Measurements from ENCODE around the gene RNF151. TPM values are rescaled to one million over a fixed set of nuclear protein-coding genes. Genes with fewer than 3 reads are reported as not detected.

The RNF151 gene
- total RNA-seq, 4 donors from 2014 or later, result not detected

DNA sequence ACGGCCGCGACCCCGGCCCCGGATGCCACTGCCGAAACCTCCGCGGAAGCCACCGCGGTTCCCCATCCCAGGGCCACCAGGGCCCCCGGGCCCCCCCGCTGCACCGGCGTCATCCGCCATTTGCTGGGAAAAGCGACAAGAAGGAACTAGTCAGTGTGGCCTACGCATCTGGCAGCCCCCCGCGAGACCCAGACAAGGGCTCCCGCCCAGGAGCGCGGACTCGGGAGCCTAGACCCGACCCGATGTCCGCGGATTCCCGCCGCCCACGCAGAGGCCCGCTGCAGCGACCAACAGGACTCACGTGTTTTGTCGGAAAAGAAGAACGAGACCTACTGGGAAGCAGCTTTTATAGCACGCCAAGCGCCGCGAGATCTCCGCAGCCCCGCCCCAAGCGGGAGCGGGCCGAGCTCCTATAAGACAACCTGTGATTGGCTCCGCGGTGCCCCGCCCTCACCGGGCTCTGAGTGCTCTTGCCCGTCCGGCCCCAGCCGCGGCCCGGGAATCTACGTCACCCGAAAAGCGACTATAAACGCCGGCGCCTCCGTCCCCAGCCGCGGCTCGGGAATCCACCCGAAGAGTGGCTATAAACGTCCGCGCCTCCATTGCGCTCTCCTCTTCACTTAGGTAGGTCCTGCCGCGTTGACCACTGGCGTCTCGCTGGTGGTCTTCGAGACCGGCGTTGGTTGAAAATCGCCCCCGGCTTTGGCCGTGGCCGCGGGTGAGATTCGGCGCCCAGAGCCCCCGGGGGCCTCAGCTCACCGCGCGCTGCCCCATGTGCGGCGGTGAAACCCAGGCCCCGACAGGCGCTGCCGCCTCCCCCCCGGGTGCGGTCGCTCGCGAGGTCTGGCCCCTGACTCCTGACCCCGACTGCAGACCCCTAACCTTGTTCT, 1.9 kb upstream of the RNF151 start, which contains the start of gene RPS2:
Gene RPS2 (minus strand): TSS at position 321 of the 890 bp plus-strand sequence. CDS start 201 bp downstream, at position 120.
- H3K4me1 ChIP-seq, result peaks cover 0 to 54% (median 21%) of the 10 kb centered on the region in 3 donors
- H3K27ac ChIP-seq, result peak within 1 kb of the TSS; percentile 85 to 99 (median 98)
- WGBS, 2 donors (ENCODE audit: low coverage in 1 of 2), result 0% methylated on average over 24 of the region's 97 CpGs; no CpG with 5 or more reads in 1 of the 2 donors
- peaks cover 0 to 27% of the 10 kb centered on the region in 2 donors for H3K36me3 ChIP-seq
- no peaks in the 10 kb centered on the region for H3K9me3 ChIP-seq
- TF ChIP-seq POLR2AphosphoS5 (IDR thresholded peaks at IDR 0.05) (peak; percentile 100), EP300 (IDR thresholded peaks at IDR 0.05) (no peak), POLR2A (IDR thresholded peaks at IDR 0.05) (peak; percentile 98 to 99)
- TF ChIP-seq, protein P1, sequence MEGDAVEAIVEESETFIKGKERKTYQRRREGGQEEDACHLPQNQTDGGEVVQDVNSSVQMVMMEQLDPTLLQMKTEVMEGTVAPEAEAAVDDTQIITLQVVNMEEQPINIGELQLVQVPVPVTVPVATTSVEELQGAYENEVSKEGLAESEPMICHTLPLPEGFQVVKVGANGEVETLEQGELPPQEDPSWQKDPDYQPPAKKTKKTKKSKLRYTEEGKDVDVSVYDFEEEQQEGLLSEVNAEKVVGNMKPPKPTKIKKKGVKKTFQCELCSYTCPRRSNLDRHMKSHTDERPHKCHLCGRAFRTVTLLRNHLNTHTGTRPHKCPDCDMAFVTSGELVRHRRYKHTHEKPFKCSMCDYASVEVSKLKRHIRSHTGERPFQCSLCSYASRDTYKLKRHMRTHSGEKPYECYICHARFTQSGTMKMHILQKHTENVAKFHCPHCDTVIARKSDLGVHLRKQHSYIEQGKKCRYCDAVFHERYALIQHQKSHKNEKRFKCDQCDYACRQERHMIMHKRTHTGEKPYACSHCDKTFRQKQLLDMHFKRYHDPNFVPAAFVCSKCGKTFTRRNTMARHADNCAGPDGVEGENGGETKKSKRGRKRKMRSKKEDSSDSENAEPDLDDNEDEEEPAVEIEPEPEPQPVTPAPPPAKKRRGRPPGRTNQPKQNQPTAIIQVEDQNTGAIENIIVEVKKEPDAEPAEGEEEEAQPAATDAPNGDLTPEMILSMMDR (IDR thresholded peaks at IDR 0.05), result peak in 1 of 4 experiments; percentile 32
- H3K27me3 ChIP-seq, result no peaks in the 10 kb centered on the region
- ATAC-seq, result peak; percentile 99
- H3K4me3 ChIP-seq, result peak within 1 kb of the TSS; percentile 50 to 93

DNA sequence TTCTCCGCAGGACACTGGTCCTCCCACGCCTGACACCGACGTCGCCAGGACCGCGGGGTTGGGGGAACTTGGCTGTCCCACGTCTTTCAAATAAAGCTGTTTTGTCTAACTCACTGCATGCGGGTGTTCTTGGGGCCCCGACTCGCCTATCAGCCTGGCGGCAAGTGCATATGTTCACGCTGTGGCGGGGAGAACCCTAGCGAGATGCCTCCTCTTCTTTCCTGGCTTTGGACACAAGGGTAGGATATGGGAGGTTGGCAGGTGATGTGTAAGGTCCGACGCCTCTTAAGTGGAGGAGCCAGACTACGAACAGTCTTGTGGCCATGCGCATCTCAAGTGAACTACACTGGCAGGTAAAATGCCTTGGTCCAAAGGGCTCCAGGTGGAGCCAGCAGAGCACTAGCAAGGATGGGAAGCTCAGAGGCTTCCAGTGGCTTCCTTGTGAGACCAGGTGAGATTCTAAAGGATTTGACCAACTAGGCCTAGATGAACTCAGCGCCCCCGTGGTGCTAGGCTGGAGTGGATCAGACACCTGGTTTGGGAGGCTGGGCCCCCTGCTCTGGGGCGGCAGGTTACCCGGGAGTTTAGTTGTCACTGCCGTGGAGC, 1.2 kb upstream of the RNF151 start:
- H3K27me3 ChIP-seq, result no peaks in the 10 kb centered on the region
- peak overlapping the region; percentile 76 to 99 (median 98) for H3K27ac ChIP-seq
- H3K4me3 ChIP-seq, result peak overlapping the region; percentile 50 to 93
- no peak for ATAC-seq
- TF ChIP-seq, protein P1 (IDR thresholded peaks at IDR 0.05), result no peak
- no peak for TF ChIP-seq POLR2AphosphoS5 (IDR thresholded peaks at IDR 0.05)
- TF ChIP-seq POLR2A (IDR thresholded peaks at IDR 0.05), result no peak
- TF ChIP-seq EP300 (IDR thresholded peaks at IDR 0.05), result no peak
- H3K9me3 ChIP-seq, result no peaks in the 10 kb centered on the region
- H3K36me3 ChIP-seq, result peaks cover 0 to 27% of the 10 kb centered on the region in 2 donors
- WGBS, 2 donors (ENCODE audit: low coverage in 1 of 2), result 70 to 80% methylated on average over 1 to 2 of the region's 24 CpGs
- H3K4me1 ChIP-seq, result peaks cover 0 to 47% (median 16%) of the 10 kb centered on the region in 3 donors

DNA sequence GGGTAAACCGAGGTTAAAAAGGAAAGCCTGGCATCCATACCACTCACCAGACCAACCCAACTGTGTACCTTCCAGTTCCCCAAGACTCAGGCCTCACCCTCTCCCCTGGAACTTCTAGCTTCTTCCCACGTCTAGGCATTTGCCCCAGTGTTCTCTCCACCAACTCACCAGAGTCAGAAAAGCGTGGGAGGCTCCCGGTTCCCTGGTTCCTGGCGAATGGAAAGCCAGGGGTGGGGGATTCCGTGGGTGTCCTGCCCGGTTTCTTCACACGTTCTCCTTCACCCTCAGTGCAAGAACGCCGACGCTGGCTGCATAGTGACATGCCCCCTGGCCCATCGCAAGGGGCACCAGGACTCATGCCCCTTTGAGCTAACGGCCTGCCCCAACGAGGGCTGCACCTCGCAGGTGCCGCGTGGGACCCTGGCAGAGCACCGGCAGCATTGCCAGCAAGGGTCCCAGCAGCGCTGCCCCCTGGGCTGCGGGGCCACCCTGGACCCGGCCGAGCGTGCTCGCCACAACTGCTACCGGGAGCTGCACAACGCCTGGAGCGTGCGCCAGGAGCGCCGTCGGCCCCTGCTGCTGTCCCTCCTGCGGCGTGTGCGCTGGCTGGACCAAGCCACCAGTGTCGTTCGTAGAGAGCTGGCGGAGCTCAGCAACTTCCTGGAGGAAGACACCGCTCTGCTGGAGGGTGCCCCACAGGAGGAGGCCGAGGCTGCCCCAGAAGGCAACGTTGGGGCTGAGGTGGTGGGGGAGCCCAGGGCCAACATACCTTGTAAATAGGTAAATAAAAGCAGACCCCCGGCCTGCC, 1.7 kb downstream of the RNF151 start:
- TF ChIP-seq, protein P1 (IDR thresholded peaks at IDR 0.05), result no peak
- TF ChIP-seq POLR2A (IDR thresholded peaks at IDR 0.05) (no peak), EP300 (IDR thresholded peaks at IDR 0.05) (no peak), POLR2AphosphoS5 (IDR thresholded peaks at IDR 0.05) (no peak)
- Histone ChIP-seq H3K4me3 (no peak overlapping the region), H3K9me3 (no peaks in the 10 kb centered on the region), H3K27ac (no peak overlapping the region), H3K4me1 (peaks cover 0 to 49% (median 25%) of the 10 kb centered on the region in 3 donors), H3K36me3 (no peaks in the 10 kb centered on the region), H3K27me3 (no peaks in the 10 kb centered on the region)
- no peak for ATAC-seq
- WGBS, 2 donors (ENCODE audit: low coverage in 1 of 2), result 60 to 78% methylated on average over 1 to 8 of the region's 41 CpGs

DNA sequence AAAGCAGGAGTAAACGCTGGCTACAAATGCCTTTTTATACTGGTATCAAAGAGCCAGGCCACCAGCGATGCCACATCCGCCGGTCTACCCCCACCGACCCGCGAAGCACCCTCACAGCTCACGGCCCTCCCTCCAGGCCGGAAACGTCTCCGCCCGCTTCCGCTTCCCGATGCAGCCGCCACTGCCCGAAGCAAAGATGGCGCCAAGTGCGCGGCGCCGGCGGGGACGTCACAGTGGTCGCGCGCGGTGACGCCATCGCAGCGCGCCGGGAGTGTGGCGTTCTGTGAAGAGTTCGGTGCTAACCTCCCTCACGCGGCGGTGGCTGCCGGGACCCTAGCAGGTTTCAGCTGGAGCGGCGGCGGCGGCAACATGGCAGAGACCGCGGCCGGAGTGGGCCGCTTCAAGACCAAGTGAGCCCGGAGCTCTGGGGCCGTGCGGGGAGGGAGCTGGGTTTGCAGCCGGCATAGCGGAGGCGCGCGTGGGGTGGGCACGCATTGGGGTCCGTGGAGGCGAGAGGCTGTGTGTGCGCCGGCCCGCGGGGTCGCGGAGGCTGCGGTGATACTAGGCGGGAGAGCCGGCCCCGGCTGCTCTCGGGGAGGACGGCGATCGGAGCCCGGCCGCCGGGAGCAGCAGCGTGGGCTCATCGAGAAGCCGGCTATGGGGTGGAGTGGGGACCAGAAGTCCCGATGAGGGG, 5.3 kb downstream of the RNF151 start, which contains the start of gene TBL3:
Gene TBL3 (plus strand): TSS at position 258 of the 694 bp plus-strand sequence. CDS start 112 bp downstream, at position 370.
- TF ChIP-seq POLR2A (IDR thresholded peaks at IDR 0.05), result peak; percentile 94 to 95
- TF ChIP-seq, protein P1 (IDR thresholded peaks at IDR 0.05), result peak in 1 of 4 experiments; percentile 22
- TF ChIP-seq POLR2AphosphoS5 (IDR thresholded peaks at IDR 0.05), result peak; percentile 98
- TF ChIP-seq EP300 (IDR thresholded peaks at IDR 0.05), result no peak
- Histone ChIP-seq H3K27me3 (peaks cover 31% of the 10 kb centered on the region), H3K36me3 (peaks cover 0 to 35% of the 10 kb centered on the region in 2 donors), H3K27ac (peak within 1 kb of the TSS; percentile 81 to 97 (median 92)), H3K9me3 (no peaks in the 10 kb centered on the region), H3K4me3 (peak within 1 kb of the TSS; percentile 73 to 99), H3K4me1 (peaks cover 0 to 35% (median 21%) of the 10 kb centered on the region in 3 donors)
- ATAC-seq, result peak; percentile 98
- WGBS, 2 donors (ENCODE audit: low coverage in 1 of 2), result 0 to 3% methylated on average over 7 to 19 of the region's 78 CpGs
